Inflammatory macrophage treated with lipopolysaccharide for 4 hours (primary cell): ENCODE measurements around the gene SKA3.
"Not testable (repeated sequence)": the region's sequence is repeated elsewhere in the genome, so short reads cannot be mapped to it uniquely, and the experiment has no call there.

Source experiments
- DNase-seq: peaks from one replicate; pipeline ENCODE4 v3.0.0-alpha.2; 2020

The SKA3 gene

DNA sequence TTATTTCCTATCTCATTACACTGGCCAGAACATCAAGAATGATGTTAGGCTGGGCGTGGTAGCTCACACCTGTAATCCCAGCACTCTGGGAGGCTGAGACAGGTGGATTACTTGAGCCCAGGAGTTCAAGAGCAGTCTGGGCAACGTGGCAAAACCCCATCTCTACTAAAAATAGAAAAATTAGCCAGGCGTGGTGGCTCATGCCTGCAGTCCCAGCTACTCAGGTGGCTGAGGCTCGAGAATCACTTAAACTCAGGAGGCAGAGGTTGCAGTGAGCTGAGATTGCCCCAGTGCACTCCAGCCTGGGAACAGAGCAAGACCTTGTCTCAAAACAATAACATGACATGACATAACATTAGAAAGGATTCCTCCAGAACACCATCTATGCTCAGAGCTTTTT, 10.7 kb downstream of the SKA3 start:
- DNase-seq: not testable (repeated sequence)

DNA sequence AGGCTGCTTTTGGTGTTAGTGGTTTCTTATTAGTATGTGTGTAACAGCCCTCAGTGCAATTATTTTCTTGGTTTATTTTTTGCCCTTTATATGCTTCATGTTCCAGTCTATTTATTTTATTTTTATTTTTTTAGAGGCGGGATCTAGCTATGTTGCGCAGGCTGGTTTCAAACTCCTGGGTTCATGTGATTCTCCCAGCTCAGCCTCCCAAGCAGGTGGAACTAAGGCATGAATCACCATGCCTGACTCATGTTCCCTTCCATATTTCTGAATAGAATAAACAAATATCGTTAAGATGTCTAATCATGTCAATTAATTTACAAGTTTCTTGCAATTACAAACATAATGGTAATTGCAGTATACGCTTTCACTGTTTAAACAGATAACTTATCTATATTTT, 11.7 kb downstream of the SKA3 start:
- no peak for DNase-seq

DNA sequence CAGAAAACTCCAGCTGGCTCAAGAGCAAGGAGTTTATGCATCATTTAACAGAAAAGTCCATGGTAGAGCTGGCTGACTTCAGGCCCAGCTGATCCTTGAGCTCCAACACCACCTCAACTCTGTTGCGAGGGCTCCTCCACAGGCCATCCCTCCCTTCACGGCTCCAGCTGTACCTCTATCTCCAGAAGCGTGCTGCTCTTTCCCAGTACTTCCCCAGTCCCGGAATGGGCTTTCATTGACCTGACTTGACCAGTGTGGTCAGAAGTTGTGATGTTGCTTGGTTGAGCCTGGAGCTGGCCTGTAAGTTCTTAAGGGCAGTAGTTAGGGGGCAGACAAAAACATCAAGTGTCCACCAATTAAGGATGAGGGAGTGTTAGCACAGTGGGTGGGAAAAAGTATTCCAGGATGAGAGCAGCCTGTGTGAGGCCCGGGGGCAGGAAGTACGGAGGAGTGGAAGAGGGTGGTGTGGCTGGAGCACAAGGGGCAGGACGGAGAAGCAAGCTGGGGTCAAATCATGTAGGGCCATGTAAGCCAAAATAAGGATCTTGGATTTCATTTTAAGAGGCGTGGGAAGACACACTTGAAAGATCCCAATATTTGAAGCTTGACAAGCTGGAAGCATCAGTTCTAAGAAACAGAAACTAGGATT, 24.0 kb downstream of the SKA3 start:
- DNase-seq: no peak

DNA sequence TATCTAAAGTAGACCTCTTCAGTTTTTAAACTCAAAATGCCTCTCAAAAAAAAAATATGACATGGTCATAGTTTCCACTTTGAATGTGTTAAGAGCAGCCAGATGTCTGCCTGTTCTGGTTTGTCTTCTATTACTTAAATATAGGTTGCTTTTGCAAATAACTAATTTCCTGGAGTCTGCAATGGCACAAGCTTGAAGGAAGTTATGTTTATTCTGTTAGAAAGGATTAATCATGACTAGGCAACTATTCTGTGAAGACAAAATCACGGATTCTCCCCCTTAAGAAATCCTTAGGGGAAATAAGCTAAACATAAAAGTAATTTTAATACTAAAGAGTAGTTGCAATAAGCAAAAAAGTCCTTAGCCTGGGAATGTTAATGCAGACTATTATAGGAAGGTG, 26.3 kb downstream of the SKA3 start:
- peak; percentile 7 for DNase-seq

DNA sequence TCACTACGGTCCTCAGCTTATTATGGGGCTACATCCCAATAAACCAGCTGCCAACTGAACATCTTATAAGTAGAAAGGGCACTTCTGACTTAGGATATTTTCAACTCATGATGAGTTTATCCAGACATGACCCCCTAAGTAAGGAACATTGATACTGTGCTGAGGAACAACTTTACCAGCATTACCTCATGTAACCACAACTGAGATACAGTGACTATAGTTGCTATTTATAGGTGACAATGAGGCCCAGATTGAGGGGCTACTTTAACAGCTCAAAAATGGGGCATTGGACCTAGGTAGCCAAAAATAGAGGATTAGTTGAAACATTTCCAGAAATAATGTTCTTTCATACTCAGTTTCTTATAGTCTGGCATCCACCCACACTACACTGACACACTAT, 26.8 kb downstream of the SKA3 start:
- no peak for DNase-seq

GRCh38 chr13:21148557-21149258, 27.6 kb downstream of the SKA3 start:
- DNase-seq: no peak

- no peak for DNase-seq
These were observed 28.5 kb downstream of the SKA3 start for GRCh38 chr13:21147827-21148226.

DNA sequence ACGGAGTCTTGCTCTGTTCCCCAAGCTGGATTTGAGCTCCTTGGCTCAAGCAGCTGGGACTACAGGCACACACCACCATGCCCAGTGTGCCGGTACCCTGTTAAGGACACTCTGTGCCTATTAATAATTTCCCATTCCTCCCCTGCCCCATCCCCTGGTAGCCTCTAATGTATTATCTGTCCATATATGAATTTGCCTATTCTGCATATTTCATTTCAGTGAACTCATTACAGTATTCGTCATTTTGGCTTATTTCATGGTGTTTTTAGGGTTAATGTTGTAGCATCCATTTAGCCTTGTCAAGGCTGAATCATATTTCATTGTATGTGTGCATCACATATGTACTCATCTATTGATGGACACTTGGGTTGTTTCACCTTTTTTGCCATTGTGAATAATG, 33.6 kb downstream of the SKA3 start:
- DNase-seq: no peak

DNA sequence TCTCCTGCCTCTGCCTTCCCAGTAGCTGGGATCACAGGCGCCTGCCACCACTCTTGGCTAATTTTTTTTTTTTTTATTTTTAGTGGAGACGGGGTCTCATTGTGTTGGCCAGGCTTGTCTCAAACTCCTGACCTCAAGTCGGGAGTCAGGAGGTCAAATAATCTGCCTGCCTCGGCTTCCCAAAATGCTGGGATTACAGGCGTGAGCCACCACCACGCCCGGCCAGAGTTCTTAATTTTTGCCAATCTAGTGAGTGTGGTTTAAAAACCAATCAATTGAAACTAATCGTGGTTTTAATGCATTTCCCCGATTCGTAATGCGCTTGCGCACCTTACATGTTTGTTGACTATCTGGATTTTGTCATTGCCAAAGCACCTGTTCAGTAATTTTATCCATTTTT, 37.0 kb downstream of the SKA3 start:
- no peak for DNase-seq

DNA sequence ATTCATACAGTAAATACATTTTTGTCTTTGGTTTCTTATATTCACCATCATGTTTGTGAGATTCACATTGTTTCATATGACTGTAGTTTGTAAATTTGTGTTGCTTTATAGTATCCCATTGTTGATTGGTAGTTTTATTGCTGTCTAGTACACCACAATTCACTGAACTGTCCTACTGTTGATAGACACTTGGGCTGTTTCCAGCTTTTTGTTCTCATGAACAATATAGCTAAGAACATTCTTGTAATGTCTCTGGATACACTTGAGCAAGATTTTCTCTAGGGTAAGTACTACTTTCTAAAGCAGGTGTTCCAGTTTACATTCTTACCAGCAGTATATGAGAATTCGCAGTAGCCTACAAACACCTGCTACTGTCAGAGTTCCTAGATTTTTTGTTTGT, 37.8 kb downstream of the SKA3 start:
- no peak for DNase-seq

DNA sequence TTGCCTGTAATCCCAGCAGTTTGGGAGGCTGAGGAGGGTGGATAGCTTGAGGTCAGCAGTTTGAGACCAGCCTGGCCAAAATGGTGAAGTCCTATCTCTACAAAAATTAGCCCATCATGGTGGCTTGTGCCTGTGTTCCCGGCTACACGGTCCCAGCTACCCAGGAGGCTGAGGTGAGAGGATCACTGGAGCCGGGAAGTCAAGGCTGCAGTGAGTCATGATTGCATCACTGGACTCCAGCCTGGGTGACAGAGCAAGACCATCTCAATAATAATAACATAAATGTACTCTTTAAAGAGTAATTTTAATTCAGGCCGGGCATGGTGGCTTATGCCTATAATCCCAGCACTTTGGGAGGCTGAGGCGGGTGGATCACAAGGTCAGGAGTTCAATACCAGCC, 38.7 kb downstream of the SKA3 start:
- DNase-seq: peak; percentile 6

GRCh38 chr13:21135833-21136232, 40.5 kb downstream of the SKA3 start:
- DNase-seq: not testable (repeated sequence)

GRCh38 chr13:21134475-21134874, 41.9 kb downstream of the SKA3 start:
- DNase-seq: no peak

DNA sequence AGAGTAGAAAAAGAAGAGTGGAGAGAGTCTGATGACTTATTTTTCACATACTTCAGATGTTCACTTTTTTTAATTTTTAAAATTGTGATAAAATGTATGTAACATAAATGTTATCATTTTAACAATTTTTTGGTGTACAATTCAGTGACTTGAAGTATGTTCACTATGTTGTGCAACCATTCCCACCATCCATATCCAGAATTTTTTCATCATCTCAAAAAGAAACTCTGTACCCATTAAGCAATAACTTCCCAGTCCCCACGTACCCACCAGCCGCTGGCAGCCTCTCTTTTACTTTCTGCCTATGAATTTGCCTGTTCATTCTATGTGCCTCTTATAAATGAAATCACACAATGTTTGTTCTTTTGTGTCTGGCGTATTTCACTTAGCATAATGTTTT, 43.3 kb downstream of the SKA3 start:
- DNase-seq: no peak

GRCh38 chr13:21130116-21130515, 46.2 kb downstream of the SKA3 start:
- no peak for DNase-seq

DNA sequence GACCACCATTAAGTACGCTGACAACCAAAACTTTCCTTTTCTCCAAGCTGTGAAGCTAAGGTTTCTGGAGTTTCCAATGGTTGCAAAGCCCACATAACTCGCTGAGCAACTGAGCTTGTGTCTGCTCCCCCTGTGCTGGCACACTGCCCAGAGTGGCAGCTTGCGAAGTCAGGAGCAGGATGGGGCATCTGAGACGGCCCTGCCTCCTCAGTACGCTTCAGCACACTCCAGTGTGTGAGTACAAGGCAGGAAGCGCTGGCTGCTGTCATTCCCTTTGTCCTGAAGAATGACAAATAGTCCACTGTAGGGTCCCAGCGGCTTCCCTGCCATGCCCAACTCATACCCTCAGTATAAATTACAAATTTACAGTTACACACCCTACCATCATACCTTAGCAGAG, 51.5 kb downstream of the SKA3 start:
- DNase-seq: no peak

GRCh38 chr13:21123956-21124355, 52.4 kb downstream of the SKA3 start:
- no peak for DNase-seq

DNA sequence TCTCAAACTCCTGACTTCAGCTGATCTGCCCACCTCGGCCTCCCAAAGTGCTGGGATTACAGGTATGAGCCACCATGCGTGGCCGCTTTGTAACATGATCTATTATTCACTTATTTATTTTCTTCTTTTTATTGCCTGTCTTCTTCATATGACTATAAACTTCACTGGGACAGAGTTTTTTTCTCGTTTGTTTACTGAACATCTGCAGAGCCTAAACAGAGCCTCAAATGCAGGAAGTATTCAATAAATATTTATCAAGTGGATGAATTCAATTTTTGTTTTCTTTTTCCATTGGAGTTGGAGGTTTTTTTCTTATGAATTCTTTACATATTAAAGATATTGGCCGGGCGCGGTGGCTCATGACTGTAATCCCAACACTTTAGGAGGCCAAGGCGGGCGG, 54.7 kb downstream of the SKA3 start:
- no peak for DNase-seq

DNA sequence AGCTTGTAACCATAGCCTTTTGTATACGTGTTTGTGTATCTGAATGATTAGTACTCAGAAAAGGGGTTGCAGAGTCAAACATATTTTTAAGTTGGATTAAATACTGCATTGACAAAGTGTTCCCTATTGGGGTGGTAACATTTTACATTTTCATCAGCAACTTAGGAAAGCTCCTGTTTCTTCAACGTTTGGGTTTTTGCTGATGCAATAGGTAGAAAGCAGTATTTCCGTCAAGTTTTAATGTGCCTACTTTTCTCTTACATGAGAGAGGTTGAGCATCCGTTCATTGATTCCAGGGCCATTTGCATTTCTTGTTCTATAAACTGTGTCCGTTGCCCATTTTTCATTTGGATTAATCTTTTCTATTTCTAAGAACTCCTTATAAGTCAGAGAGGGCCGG, 56.2 kb downstream of the SKA3 start:
- DNase-seq: no peak

DNA sequence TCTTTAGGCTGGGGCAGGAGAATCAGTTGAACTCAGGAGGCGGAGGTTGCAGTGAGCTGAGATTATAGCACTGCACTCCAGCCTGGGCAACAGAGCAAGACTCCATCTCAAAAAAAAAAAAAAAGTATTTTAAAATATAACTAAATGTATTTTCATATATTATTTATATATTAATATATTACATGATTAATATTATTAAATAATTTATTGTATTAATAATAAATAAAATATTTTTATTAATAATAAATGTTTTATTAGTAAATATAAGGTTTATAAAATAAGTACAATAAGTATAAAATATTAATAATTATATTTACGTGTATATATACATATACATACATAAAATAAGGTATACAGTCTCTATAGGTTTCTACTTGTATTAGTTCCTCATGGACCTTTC, 56.8 kb downstream of the SKA3 start:
- DNase-seq: no peak

DNA sequence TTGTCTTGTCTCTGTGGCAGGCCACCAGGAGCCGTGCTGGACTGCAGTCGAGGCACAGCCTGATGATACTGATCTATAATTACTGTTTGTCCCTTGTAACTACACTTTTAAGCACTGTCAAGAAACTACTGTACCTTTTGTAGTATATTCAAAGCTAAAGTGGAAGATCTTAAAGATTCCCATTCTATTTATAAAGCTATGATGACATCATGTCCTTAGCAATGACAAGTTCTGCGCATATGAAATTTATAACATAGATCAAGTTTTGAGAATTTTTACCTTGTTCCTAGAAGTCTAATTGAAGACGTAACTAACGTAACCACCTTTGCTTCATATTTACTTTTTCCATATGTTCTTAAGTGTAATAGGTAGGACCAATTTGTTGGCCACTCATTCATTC, 58.2 kb downstream of the SKA3 start:
- no peak for DNase-seq

DNA sequence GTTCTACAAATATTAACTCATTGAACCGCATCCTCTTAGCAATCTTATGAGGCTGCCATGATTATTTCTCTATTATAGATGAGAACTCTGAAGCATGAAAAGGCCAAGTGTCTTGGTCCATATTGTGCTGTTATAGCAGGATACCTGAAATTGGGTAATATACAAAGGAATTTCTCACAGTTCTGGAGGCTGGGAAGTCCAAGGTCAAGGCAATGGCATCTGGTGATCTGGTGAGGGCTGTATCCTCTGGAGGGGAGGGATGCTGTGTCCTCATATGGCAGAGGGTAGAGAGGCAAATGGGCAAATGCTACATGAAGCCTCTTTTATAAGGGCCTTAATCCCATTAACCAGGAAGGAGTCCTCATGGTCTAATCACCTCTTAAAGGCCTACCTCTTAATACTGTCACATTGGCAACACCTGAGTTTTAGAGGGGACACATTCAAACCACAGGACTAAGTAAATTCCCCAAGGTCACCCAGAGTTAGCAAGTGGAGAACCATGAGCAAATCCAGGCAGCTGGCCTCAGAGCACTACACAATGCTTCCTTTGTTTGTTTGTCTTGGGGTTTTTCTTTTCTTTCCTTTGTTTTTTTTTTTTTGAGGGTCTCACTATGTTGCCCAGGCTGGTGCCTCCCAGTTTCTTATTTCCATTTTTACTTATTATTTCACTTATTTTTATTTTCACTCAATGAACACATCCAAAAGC, 59.1 kb downstream of the SKA3 start:
- no peak for DNase-seq

DNA sequence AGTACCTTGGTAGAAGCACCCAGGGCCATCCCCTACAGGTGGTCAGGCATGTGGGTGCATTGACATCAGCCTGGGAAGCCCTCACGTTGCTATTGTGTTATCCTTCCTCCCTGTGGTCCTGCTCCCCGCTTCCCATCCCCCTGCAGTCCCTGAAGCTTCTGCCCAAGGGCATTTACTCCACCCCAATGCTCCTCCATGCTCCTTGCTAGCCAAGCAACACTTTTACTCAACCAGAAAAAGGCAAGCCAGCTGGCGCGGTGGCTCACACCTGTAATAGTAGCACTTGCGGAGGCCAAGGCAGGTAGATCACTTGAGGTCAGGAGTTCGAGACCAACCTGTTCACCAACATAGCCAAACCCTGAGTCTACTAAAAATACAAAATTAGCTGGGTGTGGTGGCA, 60.2 kb downstream of the SKA3 start:
- DNase-seq: no peak

DNA sequence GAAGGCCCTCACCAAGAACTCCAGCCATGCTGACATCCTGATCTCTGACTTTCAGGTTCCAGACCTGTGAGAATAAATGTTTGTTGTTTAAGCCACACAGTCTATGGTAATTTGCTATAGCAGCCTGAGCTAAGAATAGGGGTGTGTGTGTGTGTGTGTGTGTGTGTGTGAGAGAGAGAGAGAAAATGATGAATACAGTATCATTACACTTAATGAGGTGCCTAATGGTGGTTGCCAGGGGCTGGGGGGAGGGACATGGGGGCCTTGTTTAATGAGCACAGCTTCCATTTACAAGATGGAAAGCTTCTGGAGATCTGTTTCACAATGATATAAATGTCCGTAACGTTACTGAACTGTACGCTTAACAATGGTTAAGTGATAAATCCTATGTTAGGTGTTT, 61.1 kb downstream of the SKA3 start:
- no peak for DNase-seq
